Activated CD4-positive, alpha-beta T cell treated with anti-CD3 and anti-CD28 coated beads, Interleukin-2, amount 50 U/mL, for 1 hour (primary cell): ENCODE results near the gene SOAT2.
A peak's percentile ranks its signal among the peaks of the same experiment; 100 is the strongest.
"Not testable (repeated sequence)": the region's sequence is repeated elsewhere in the genome, so short reads cannot be mapped to it uniquely, and the experiment has no call there.

Experiments used
- DNase-seq: peaks from one replicate; pipeline ENCODE4 v3.0.0-alpha.2; 2020

Gene SOAT2

GRCh38 chr12:53159195-53159839 is 56.0 kb downstream of the SOAT2 start:
- DNase-seq = peak; percentile 91

- DNase-seq = no peak
Measured at GRCh38 chr12:53160000-53160399, 56.7 kb downstream of the SOAT2 start.

DNA sequence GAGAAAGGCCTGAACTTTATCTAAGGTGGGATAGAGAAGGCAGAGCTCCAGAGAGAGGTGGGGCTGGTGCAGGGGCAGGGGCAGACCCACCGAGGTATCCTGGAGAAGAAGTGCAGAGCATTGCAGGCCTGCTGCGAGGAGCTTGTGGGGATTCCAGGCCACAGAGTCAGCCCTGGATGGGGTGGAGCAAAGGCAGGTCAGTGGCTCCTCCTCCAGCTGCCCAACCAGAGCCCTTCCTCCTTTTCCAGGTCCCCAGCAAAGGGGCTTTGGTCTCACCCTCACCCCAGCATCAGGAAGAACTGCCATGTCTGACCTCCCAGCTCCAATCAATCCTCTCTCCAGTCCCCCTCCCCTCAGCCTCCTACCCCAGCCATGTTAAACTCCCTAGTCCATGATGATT is 57.4 kb downstream of the SOAT2 start:
- DNase-seq = no peak

GRCh38 chr12:53161119-53161911 is 58.0 kb downstream of the SOAT2 start:
- no peak for DNase-seq

GRCh38 chr12:53163008-53163407 is 59.7 kb downstream of the SOAT2 start:
- DNase-seq = not testable (repeated sequence)

GRCh38 chr12:53166837-53167236 is 63.6 kb downstream of the SOAT2 start:
- DNase-seq = no peak

- DNase-seq = no peak
Measured at GRCh38 chr12:53169644-53170043, 66.4 kb downstream of the SOAT2 start.

GRCh38 chr12:53170215-53170614 is 66.9 kb downstream of the SOAT2 start:
- DNase-seq = no peak

GRCh38 chr12:53170876-53171724 is 67.8 kb downstream of the SOAT2 start:
- DNase-seq = no peak

DNA sequence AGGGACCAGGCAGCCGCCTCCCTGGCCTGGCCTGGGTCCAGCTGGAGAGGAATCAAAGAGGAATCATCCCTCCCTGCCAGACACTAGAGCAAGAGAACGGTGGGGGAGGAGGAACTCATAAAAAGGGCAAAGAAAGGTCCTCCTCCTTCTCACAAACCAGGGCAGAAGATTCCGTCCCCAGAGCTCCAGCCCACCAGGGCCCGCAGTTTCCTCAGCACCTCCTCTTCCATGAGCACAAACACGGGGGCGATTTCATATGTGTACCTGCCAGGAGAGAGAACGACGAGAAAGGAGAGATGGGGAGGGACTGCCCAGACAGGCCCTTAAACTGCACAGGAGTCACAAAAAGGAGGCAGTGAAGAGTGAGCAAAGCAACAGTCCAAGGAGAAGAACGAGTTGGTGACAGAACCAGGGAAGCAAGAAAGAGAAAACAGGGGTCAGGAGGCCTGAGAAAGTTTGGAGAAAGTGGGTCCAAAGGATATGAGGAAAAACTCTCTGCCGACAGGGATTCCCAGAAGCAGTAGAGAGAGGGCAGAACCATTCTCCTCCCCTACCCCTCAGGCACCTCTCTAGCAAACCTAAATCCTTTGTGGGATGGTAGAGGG is 68.5 kb downstream of the SOAT2 start:
- DNase-seq = no peak

DNA sequence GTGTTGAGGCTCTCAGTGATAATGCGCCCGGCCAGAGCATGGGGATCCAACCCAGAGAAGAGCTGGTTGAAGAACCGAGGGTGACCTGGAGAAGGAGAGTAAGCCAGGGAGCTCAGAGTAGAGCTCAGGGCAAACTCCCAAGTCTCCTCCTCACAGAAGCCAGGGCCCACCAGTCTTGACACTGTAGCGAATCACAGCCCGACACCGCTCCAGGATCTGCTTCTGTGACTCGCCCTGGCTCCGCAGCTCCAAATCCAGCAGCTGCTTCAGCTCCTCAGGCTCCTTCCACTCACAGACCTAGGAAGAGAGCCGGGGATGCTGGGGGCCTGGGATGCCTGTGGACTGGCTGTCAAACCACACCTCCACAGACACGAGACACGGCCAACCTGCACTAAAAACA is 69.1 kb downstream of the SOAT2 start:
- DNase-seq = no peak

GRCh38 chr12:53173085-53173715 is 69.9 kb downstream of the SOAT2 start:
- DNase-seq = no peak
